Stimulated activated CD4-positive, alpha-beta T cell treated with anti-CD3 and anti-CD28 coated beads, TNF-alpha, amount 100 ng/mL, for 4 hours (primary cell): ENCODE results near the gene DNAAF3.

Source experiments
- DNase-seq, 3 experiments: peaks; one replicate each; pipeline ENCODE4 v3.0.0-alpha.2; 2020; ENCODE audit warnings: low read depth in 3 of 3

The DNAAF3 gene

DNA sequence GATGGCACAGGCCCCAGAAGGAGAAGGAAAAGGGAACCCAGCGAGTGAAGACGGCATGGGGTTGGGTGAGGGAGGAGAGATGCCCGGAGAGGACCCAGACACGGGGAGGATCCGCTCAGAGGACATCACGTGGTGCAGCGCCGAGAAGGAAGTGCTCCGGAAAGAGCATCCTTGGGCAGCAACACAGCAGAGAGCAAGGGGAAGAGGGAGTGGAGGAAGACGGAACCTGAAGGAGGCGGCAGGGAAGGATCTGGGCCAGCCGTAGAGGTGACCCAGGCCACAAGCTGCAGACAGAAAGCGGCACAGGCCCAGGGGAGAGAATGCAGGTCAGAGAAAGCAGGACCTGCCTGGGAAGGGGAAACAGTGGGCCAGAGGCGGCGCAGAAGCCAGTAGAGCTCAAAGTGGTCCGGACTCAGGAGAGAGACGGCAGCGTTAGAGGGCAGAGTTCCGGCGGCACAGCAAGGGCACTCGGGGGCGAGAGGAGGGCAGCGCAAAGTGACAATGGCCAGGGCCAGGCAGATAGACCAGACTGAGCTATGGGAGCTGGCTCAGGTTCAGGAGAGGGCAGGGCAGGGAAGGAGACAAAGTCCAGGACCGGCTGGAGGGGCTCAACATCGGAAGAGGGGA lies 50.1 kb downstream of the DNAAF3 start:
- DNase-seq: peak; percentile 22 to 28 (median 26)

DNA sequence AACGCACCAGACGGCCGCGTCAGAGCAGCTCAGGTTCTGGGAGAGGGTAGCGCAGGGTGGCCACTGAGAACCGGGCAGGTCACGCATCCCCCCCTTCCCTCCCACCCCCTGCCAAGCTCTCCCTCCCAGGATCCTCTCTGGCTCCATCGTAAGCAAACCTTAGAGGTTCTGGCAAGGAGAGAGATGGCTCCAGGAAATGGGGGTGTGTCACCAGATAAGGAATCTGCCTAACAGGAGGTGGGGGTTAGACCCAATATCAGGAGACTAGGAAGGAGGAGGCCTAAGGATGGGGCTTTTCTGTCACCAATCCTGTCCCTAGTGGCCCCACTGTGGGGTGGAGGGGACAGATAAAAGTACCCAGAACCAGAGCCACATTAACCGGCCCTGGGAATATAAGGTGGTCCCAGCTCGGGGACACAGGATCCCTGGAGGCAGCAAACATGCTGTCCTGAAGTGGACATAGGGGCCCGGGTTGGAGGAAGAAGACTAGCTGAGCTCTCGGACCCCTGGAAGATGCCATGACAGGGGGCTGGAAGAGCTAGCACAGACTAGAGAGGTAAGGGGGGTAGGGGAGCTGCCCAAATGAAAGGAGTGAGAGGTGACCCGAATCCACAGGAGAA lies 50.9 kb downstream of the DNAAF3 start:
- no peak for DNase-seq

DNA sequence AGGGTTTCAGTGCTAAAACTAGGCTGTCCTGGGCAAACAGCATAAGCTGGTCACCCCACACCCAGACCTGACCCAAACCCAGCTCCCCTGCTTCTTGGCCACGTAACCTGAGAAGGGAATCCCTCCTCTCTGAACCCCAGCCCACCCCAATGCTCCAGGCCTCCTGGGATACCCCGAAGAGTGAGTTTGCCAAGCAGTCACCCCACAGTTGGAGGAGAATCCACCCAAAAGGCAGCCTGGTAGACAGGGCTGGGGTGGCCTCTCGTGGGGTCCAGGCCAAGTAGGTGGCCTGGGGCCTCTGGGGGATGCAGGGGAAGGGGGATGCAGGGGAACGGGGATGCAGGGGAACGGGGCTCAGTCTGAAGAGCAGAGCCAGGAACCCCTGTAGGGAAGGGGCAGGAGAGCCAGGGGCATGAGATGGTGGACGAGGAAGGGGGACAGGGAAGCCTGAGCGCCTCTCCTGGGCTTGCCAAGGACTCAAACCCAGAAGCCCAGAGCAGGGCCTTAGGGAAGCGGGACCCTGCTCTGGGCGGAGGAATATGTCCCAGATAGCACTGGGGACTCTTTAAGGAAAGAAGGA lies 51.8 kb downstream of the DNAAF3 start:
- no peak for DNase-seq

DNA sequence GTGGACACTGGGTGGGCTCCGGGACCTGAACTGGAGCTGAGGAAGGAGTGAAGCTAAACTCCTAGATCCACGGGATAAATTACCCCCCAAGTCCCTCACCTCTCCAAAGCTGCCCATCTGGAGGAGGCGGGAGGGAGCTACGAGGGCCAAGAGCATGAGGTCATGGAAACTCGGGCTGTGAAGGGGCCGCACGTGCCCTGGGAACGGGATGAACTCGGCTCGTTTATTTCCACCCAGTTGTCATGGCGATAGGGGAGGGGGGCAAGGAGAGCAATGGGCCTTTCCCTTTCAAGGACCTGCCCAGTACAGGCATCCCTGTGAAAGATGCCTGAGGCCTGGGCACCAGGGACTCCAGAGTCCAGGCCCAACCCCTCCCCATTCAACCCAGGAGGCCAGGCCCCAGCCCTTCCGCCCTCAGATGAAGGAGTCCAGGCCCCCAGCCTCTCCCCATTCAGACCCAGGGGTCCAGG lies 52.8 kb downstream of the DNAAF3 start:
- DNase-seq: no peak

DNA sequence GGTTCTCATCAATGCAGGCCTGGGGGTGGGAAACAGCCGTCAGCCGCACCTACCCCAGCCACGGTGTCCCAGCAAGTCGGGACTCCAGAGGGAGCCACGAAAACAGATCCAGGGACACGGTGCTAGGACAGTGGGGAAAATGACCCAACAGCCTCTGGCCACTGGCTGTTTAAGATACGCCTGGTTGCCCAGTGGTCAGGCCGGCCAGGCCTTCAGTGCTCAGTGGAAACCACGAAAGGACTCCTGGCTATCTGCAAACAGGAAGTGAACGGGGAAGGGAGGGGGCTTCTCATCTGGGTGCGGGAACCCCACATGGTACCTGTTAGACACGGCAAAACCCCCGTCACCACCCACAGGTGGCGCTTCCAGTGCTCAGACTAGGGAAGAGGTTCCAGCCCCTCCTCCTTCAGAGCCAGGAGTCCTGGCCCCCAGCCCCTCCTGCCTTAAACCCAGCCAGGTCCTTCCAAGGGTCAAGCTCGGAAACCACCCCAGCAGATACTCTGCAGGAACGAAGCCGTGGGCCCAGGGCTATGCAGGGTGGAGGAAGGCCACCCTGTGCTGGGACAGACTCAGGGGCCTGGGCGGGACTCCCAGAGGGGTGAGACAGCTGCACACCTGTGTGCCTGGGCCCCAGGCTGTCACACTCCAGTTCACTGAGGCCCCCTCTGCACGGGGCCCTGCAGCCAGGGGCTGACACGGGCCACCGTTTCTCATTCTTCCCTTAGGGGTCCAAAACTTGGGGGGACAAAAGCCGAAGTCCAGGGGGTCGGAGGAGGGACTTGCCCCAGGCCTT lies 53.4 kb downstream of the DNAAF3 start:
- DNase-seq: no peak

DNA sequence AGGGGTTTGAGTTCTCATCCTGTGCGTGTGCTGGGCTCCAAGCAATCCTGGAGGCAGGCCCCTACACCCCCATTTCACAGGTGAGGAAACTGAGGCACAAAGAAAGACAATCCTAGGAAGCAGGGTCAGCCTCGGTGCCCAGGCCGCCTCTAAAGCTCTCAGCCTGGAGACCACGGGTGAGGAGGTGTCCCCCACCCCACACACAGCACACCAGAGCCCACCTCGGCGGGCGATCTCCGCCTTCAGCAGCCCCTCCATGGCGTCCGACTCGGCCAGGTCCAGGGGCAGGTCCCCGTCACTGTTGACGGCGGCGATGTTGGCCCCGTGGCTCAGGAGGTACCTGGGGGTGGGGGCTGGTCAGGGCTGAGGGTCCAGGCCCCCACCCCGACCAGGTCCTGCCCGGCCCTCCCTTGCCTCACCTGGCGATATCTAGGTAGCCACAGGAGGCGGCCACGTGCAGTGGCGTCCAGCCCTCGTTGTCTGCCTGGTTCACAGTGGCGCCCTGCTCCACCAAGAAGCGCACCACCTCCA lies 54.1 kb downstream of the DNAAF3 start:
- DNase-seq: no peak

DNA sequence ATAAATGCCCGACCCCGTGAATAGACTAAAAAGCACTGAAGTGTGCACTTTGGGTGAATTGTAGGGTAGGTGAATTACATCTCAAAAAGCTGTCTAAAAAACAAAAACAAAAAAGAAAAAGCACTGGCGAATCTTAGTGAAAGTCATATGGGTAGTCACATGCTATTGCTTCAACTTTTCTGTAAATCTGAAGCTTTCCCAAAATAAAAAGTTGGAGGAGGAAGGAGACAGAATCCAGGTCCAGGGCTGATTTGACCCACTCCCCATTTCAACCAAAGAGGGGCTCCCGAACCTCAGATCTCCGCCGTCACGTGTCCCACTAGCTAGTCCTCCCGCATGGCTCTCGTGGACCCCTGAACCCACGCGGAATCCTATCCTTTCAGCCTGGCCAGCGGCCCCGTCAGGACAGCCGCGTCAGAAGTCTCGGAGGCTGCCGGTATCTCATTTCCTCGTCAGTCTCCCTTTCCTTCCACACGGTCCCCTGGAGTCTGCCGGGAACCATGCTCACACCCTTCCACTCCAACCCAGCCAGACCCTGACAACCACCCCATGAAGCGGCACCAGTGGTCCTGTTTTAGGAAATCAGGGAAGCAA lies 55.1 kb downstream of the DNAAF3 start:
- DNase-seq: no peak

DNA sequence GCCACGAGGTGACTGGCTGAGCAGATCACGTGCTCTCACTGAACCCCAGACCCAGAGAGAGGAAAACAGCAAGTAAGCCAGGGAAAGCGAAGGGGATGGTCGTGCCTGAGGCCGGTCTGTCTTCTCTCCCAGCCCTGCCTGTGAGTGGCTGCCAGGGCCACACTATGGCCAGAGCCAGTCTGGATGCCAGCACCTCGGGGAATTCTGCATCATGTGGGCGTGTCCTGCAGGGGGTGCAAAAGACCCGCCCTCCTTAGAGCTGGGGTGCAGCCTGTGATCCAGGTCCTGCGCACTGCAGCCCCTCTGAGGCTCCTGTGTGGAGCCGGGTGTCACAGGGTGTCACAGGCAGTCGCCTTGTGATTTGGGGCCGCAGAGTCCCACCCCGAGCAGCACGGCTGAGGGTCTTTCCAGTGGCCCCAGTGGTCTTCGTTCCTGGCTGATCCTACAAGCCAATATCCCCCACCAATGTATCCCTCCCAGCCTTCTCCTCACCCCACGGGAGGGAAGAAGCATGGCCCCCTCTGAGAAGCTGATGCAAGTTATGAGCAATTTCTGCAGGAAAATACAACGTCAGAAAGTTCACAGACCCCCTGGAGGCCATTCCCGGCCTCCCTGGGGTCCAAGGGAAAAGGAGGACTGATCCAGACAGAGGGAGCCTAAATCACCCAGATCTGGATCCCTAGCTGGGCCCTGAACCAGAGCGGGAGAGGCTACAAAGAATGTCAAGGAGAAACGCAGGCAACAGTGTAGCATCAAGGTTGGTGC lies 56.7 kb downstream of the DNAAF3 start:
- DNase-seq: no peak
